Loucy (cell line): Measurements from ENCODE around the gene GPR107.

Experiments
- EZH2phosphoT487 ChIP-seq: fragments of 200-600 bp; IDR thresholded peaks from 2 replicates; pipeline ENCODE4 v1.6.1; 2018; ENCODE audit warnings: antibody characterized with exemption, mild to moderate bottlenecking, moderate library complexity, borderline replicate concordance
- TF ChIP-seq, protein P1 (sequence below): fragments of 200-600 bp; sonication (generic); conservative IDR thresholded peaks from 2 replicates; pipeline ENCODE4 v1.5.1; 2014; ENCODE audit warnings: mild to moderate bottlenecking, antibody characterized with exemption, low read length

DNA sequence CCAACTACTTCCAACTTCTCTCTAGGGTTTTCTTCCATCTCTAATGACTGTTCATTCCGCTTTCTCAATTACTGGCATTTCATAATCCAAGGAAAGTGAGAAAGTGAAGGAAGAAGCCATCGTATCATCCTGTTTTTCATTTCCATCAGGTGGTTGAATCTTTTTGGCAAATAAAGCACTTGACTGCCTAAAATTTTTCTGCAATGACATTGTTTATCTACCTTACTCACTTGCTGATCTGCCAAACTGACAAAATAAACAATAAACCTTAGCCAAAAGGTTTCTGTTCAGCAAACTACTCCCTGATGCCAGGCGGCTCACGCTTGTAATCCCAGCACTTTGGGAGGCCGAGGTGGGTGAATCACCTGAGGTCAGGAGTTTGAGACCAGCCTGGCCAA lies 29.1 kb upstream of the GPR107 start:
- TF ChIP-seq, protein P1, sequence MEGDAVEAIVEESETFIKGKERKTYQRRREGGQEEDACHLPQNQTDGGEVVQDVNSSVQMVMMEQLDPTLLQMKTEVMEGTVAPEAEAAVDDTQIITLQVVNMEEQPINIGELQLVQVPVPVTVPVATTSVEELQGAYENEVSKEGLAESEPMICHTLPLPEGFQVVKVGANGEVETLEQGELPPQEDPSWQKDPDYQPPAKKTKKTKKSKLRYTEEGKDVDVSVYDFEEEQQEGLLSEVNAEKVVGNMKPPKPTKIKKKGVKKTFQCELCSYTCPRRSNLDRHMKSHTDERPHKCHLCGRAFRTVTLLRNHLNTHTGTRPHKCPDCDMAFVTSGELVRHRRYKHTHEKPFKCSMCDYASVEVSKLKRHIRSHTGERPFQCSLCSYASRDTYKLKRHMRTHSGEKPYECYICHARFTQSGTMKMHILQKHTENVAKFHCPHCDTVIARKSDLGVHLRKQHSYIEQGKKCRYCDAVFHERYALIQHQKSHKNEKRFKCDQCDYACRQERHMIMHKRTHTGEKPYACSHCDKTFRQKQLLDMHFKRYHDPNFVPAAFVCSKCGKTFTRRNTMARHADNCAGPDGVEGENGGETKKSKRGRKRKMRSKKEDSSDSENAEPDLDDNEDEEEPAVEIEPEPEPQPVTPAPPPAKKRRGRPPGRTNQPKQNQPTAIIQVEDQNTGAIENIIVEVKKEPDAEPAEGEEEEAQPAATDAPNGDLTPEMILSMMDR = no peak
- TF ChIP-seq EZH2phosphoT487 = no peak
